GM12878 (cell line): ENCODE data around the gene IFIH1. TPM values are rescaled to one million over a fixed set of nuclear protein-coding genes. Genes with fewer than 3 reads are reported as not detected.

ENCODE experiments used
- BACH1 ChIP-seq: fragments of 450-650 bp; IDR thresholded peaks from 2 replicates; pipeline ENCODE4 v1.6.1; 2017; ENCODE audit warnings: mild to moderate bottlenecking, borderline replicate concordance
- BHLHE40 ChIP-seq, 2 experiments: fragments of 450-650 bp in 1 of 2; IDR thresholded peaks; 2 replicates each; pipeline ENCODE4 v1.6.1; 2011 to 2017; ENCODE audit warnings: low read depth in 2 of 2, borderline replicate concordance in 1 of 2, improper control_type of control experiment in 1 of 2, low read length in 1 of 2, mild to moderate bottlenecking in 1 of 2
- CEBPB ChIP-seq, 2 experiments: fragments of 150-350 bp in 1 of 2; IDR thresholded peaks; 2 replicates each; pipeline ENCODE4 v1.6.1; 2012 to 2014; ENCODE audit warnings: low read depth in 2 of 2, low read length in 2 of 2, borderline replicate concordance in 1 of 2, inconsistent platforms in 1 of 2
- CHD4 ChIP-seq: fragments of 200-600 bp; sonication (generic); IDR thresholded peaks from 2 replicates; pipeline ENCODE4 v1.6.1; 2016; ENCODE audit warnings: mild to moderate bottlenecking
- FOXM1 ChIP-seq: IDR thresholded peaks from 2 replicates; pipeline ENCODE4 v1.6.1; 2012; ENCODE audit warnings: low read depth, mild to moderate bottlenecking, inconsistent platforms, low read length, moderate library complexity
- HDAC2 ChIP-seq: fragments of 200-600 bp; sonication (generic); IDR thresholded peaks from 2 replicates; pipeline ENCODE4 v1.6.1; 2017
- HDAC6 ChIP-seq: fragments of 200-600 bp; sonication (generic); IDR thresholded peaks from one replicate; pipeline ENCODE4 v1.8.0; 2017; ENCODE audit warnings: antibody characterized with exemption; ENCODE audit not compliant: unreplicated experiment
- MEF2A ChIP-seq: IDR thresholded peaks from 2 replicates; pipeline ENCODE4 v1.6.1; 2011; ENCODE audit warnings: low read depth, mild to moderate bottlenecking, low read length, moderate library complexity; ENCODE audit not compliant: insufficient read depth
- MTA2 ChIP-seq: fragments of 450-650 bp; IDR thresholded peaks from 2 replicates; pipeline ENCODE4 v1.6.1; 2016; ENCODE audit warnings: low read depth, mild to moderate bottlenecking, moderate library complexity
- NFIC ChIP-seq: IDR thresholded peaks from 2 replicates; pipeline ENCODE4 v1.6.1; 2012; ENCODE audit warnings: low read depth, mild to moderate bottlenecking, inconsistent platforms, low read length, moderate library complexity
- NR2C2 ChIP-seq: IDR thresholded peaks from 2 replicates; pipeline ENCODE4 v1.6.1; 2011; ENCODE audit warnings: borderline replicate concordance, low read depth; ENCODE audit not compliant: control insufficient read depth, insufficient read length
- PAX8 ChIP-seq: fragments of 450-650 bp; IDR thresholded peaks from 2 replicates; pipeline ENCODE4 v1.6.1; 2017; ENCODE audit warnings: mild to moderate bottlenecking, moderate library complexity
- PML ChIP-seq: IDR thresholded peaks from 2 replicates; pipeline ENCODE4 v1.6.1; 2012; ENCODE audit warnings: low read length, inconsistent platforms
- RFX5 ChIP-seq: IDR thresholded peaks from 2 replicates; pipeline ENCODE4 v1.6.1; 2011; ENCODE audit warnings: low read depth, low read length, improper control_type of control experiment
- SIN3A ChIP-seq: IDR thresholded peaks from 2 replicates; pipeline ENCODE4 v1.6.1; 2012; ENCODE audit warnings: low read depth, low read length, improper control_type of control experiment
- SMARCA5 ChIP-seq: fragments of 450-650 bp; IDR thresholded peaks from 2 replicates; pipeline ENCODE4 v1.6.1; 2017; ENCODE audit warnings: mild to moderate bottlenecking
- SREBF1 ChIP-seq: IDR thresholded peaks from 2 replicates; pipeline ENCODE4 v1.6.1; 2012; ENCODE audit warnings: mild to moderate bottlenecking, low read length
- STAT3 ChIP-seq: IDR thresholded peaks from 2 replicates; pipeline ENCODE4 v1.6.1; 2011; ENCODE audit warnings: low read depth, low read length, improper control_type of control experiment
- SUPT20H ChIP-seq: IDR thresholded peaks from 2 replicates; pipeline ENCODE4 v1.6.1; 2011; ENCODE audit warnings: low read depth, mild to moderate bottlenecking, low read length, moderate library complexity, borderline replicate concordance; ENCODE audit not compliant: control insufficient read depth
- TBL1XR1 ChIP-seq: IDR thresholded peaks from 2 replicates; pipeline ENCODE4 v1.6.1; 2012; ENCODE audit warnings: low read depth, low read length, improper control_type of control experiment
- TCF3 ChIP-seq: IDR thresholded peaks from 2 replicates; pipeline ENCODE4 v1.6.1; 2012; ENCODE audit warnings: low read depth, mild to moderate bottlenecking, low read length, borderline replicate concordance; ENCODE audit not compliant: insufficient read depth
- ZNF384 ChIP-seq: IDR thresholded peaks from 2 replicates; pipeline ENCODE4 v1.6.1; 2012; ENCODE audit warnings: low read depth, mild to moderate bottlenecking, low read length, improper control_type of control experiment, borderline replicate concordance
- polyA plus RNA-seq, 11 experiments: library from polyadenylated mRNA; depleted of rRNA in 4 of 11; unstranded in 6 of 11; stranded (reverse) in 5 of 11; fragments of >200 nt; fragmentation: Nextera tagmentation in 4 of 11; fragmentation: Illumina TruSeq in 1 of 11; extraction: Ambion mirVana in 4 of 11; extraction: Trizol in 1 of 11; gene quantifications; 1 replicate in 1 of 11; 2 replicates in 10 of 11; pipeline versions ENCODE4 v1.2.1 to v1.2.3, GENCODE V29; 2011 to 2016; ENCODE audit warnings: inconsistent platforms in 2 of 11, missing spikeins in 2 of 11, low read depth in 1 of 11
- total RNA-seq, 4 experiments: library from RNA; depleted of rRNA in 3 of 4; stranded (reverse); fragments of >200 nt in 3 of 4; fragmentation: Illumina TruSeq in 1 of 4; extraction: Trizol in 1 of 4; gene quantifications; 2 replicates each; pipeline versions ENCODE4 v1.2.1 to v1.2.3, GENCODE V29; 2013 to 2021
- TF ChIP-seq, protein P1 (sequence below): fragments of 450-650 bp; formaldehyde crosslinking; IDR thresholded peaks from 2 replicates; pipeline ENCODE4 v1.4.0; 2020; ENCODE audit warnings: mild to moderate bottlenecking, moderate library complexity
- TF ChIP-seq, protein P2 (sequence below): fragments of 450-650 bp; IDR thresholded peaks from 2 replicates; pipeline ENCODE4 v1.6.1; 2017; ENCODE audit warnings: mild to moderate bottlenecking
- TF ChIP-seq, protein P3 (sequence below): IDR thresholded peaks from 2 replicates; pipeline ENCODE4 v1.6.1; 2012; ENCODE audit warnings: low read depth, low read length, improper control_type of control experiment

IFIH1 gene
- total and polyA plus RNA-seq, 10 of the 15 experiments (the other 5 are each of a cell fraction or from before 2014, with no cell fraction given) = 12.5 to 40.9 (median 28.8) TPM

DNA sequence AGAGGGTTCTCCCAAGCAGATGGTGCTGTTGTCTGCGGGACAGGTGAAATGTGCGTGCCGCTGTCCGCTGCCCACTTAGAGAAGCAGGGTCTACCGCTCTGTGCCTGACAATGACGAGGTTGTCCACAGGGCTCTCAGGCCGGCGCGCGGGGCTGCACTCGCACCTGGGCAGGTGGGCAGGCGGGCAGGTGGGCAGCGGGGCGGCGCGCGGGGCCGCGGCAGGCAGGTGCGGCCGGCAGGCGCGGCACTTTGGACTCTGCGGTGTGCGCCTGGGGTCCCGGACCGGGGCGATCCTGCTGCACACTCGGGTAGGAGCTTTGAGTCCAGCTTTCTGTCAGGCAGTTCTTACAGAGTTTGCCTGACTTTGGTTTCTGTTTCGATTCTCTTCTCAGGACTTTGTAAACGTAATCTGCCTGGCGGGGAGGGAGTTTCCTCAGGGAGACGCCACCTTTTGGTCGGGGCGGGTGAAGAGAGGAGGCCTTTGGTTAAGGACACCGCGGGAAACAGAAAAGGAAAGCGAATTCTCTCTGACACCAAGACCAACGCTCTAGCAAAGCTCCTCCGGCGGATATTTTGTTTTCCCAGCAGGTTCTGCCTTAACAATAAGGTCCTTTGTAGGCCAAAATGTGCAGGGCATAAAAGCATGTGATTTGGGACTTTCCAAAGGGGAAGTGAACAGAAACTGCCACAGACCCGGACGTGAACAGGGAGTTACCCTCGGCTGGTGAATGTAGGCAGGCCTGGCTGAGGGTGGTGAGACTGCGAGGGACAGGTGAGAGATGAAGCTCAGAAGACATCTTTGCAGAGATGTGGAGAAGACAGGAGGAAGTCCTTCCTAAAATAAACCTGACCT is at the start of gene IFIH1 (continued):
- TF ChIP-seq CHD4 = no peak
- TF ChIP-seq SUPT20H = no peak
- peak; percentile 83; the same call in 1 of the 2 replicates for TF ChIP-seq NFIC
- TF ChIP-seq BHLHE40 (IDR thresholded peaks at IDR 0.05; ENCODE audit: borderline replicate concordance in 1 of 2, low read depth in 2 of 2, low read length in 1 of 2) = peak in 1 of 2 experiments; percentile 67
- TF ChIP-seq, protein P1, sequence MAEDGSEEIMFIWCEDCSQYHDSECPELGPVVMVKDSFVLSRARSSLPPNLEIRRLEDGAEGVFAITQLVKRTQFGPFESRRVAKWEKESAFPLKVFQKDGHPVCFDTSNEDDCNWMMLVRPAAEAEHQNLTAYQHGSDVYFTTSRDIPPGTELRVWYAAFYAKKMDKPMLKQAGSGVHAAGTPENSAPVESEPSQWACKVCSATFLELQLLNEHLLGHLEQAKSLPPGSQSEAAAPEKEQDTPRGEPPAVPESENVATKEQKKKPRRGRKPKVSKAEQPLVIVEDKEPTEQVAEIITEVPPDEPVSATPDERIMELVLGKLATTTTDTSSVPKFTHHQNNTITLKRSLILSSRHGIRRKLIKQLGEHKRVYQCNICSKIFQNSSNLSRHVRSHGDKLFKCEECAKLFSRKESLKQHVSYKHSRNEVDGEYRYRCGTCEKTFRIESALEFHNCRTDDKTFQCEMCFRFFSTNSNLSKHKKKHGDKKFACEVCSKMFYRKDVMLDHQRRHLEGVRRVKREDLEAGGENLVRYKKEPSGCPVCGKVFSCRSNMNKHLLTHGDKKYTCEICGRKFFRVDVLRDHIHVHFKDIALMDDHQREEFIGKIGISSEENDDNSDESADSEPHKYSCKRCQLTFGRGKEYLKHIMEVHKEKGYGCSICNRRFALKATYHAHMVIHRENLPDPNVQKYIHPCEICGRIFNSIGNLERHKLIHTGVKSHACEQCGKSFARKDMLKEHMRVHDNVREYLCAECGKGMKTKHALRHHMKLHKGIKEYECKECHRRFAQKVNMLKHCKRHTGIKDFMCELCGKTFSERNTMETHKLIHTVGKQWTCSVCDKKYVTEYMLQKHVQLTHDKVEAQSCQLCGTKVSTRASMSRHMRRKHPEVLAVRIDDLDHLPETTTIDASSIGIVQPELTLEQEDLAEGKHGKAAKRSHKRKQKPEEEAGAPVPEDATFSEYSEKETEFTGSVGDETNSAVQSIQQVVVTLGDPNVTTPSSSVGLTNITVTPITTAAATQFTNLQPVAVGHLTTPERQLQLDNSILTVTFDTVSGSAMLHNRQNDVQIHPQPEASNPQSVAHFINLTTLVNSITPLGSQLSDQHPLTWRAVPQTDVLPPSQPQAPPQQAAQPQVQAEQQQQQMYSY (CRISPR knock-in tag) = no peak
- TF ChIP-seq TBL1XR1 = 0 out of 2 replicates have a peak, but pooled peaks have one; percentile 34
- TF ChIP-seq, protein P2, sequence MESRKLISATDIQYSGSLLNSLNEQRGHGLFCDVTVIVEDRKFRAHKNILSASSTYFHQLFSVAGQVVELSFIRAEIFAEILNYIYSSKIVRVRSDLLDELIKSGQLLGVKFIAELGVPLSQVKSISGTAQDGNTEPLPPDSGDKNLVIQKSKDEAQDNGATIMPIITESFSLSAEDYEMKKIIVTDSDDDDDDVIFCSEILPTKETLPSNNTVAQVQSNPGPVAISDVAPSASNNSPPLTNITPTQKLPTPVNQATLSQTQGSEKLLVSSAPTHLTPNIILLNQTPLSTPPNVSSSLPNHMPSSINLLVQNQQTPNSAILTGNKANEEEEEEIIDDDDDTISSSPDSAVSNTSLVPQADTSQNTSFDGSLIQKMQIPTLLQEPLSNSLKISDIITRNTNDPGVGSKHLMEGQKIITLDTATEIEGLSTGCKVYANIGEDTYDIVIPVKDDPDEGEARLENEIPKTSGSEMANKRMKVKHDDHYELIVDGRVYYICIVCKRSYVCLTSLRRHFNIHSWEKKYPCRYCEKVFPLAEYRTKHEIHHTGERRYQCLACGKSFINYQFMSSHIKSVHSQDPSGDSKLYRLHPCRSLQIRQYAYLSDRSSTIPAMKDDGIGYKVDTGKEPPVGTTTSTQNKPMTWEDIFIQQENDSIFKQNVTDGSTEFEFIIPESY = no peak
- TF ChIP-seq STAT3 = no peak
- no peak for TF ChIP-seq TCF3
- TF ChIP-seq NR2C2 = no peak
- no peak for TF ChIP-seq CEBPB (IDR thresholded peaks at IDR 0.05; ENCODE audit: borderline replicate concordance in 1 of 2, low read depth in 2 of 2, low read length in 2 of 2)
- peak; percentile 88 for TF ChIP-seq FOXM1
- TF ChIP-seq, protein P3, sequence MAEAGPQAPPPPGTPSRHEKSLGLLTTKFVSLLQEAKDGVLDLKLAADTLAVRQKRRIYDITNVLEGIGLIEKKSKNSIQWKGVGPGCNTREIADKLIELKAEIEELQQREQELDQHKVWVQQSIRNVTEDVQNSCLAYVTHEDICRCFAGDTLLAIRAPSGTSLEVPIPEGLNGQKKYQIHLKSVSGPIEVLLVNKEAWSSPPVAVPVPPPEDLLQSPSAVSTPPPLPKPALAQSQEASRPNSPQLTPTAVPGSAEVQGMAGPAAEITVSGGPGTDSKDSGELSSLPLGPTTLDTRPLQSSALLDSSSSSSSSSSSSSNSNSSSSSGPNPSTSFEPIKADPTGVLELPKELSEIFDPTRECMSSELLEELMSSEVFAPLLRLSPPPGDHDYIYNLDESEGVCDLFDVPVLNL = peak; percentile 59; the same call in 1 of the 2 replicates
- TF ChIP-seq SMARCA5 = peak; percentile 90
- no peak for TF ChIP-seq PAX8
- TF ChIP-seq ZNF384 = no peak
- peak; percentile 59; the same call in 1 of the 2 replicates for TF ChIP-seq SIN3A
- peak; percentile 27 for TF ChIP-seq BACH1
- TF ChIP-seq HDAC2 = no peak
- TF ChIP-seq PML = peak; percentile 96
- peak; percentile 76 for TF ChIP-seq MTA2
- TF ChIP-seq MEF2A = 0 out of 2 replicates have a peak, but pooled peaks have one; percentile 44
- TF ChIP-seq RFX5 = no peak
- peak; percentile 33 for TF ChIP-seq HDAC6
- no peak for TF ChIP-seq SREBF1
